HG03066 (cell line): Measurements from ENCODE around the gene PTBP1.
A peak's percentile ranks its signal among the peaks of the same experiment; 100 is the strongest.

Source experiments
- ATAC-seq: cut with Tn5 transposase; IDR thresholded peaks from one replicate; pipeline ENCODE4 v1.9.1; 2021; ENCODE audit warnings: low read depth; ENCODE audit not compliant: unreplicated experiment

Gene PTBP1

GRCh38 chr19:795691-796581 is 1.3 kb upstream of the PTBP1 start:
- no peak for ATAC-seq

- peak; percentile 31 for ATAC-seq
These were observed 519 bp downstream of the PTBP1 start for GRCh38 chr19:797528-798414.

- ATAC-seq = no peak
These were observed 1.3 kb downstream of the PTBP1 start for GRCh38 chr19:798415-799075.

GRCh38 chr19:799076-799881 is 2.0 kb downstream of the PTBP1 start:
- no peak for ATAC-seq

- ATAC-seq = no peak
These were observed 3.2 kb downstream of the PTBP1 start for GRCh38 chr19:800360-801029.

GRCh38 chr19:801030-801860 is 4.0 kb downstream of the PTBP1 start:
- ATAC-seq = no peak

- no peak for ATAC-seq
These were observed 4.7 kb downstream of the PTBP1 start for GRCh38 chr19:801861-802497.

GRCh38 chr19:802498-803098 is 5.3 kb downstream of the PTBP1 start:
- ATAC-seq = no peak

- ATAC-seq = no peak
These were observed 5.9 kb downstream of the PTBP1 start for GRCh38 chr19:803099-803561.

GRCh38 chr19:803686-804418 is 6.6 kb downstream of the PTBP1 start:
- no peak for ATAC-seq

GRCh38 chr19:804419-805165 is 7.3 kb downstream of the PTBP1 start:
- ATAC-seq = no peak

- no peak for ATAC-seq
These were observed 7.9 kb downstream of the PTBP1 start for GRCh38 chr19:805166-805551.

- ATAC-seq = no peak
These were observed 8.6 kb downstream of the PTBP1 start for GRCh38 chr19:805600-806550.

- no peak for ATAC-seq
These were observed 9.7 kb downstream of the PTBP1 start for GRCh38 chr19:806815-807421.
